Stomach (tissue), 9 donors: ENCODE results near the gene ATRNL1. TPM values are rescaled to one million over a fixed set of nuclear protein-coding genes. Genes with fewer than 3 reads are reported as not detected.

Experiments used
- DNase-seq, 2 donors: peaks; one replicate each; pipeline versions ENCODE4 v3.0.0 to v3.0.0-alpha.2; 2013 to 2019
- H3K27ac ChIP-seq, 5 donors: fragments of 200-600 bp in 4 of 5; sonication (generic) in 4 of 5; one replicate each; pipeline ENCODE4 v1.5.1; 2013 to 2019; ENCODE audit warnings: mild to moderate bottlenecking in 1 of 5, moderate library complexity in 1 of 5
- H3K27me3 ChIP-seq, 3 donors: fragments of 200-600 bp; sonication (generic); one replicate each; pipeline ENCODE4 v1.5.1; 2017 to 2019; ENCODE audit warnings: mixed run types in 1 of 3
- H3K36me3 ChIP-seq, 4 donors: fragments of 200-600 bp; sonication (generic); 1 replicate in 3 of 4; 2 replicates in 1 of 4; pipeline ENCODE4 v1.5.1; 2016 to 2019
- H3K4me1 ChIP-seq, 4 donors: fragments of 200-600 bp; sonication (generic); one replicate each; pipeline ENCODE4 v1.5.1; 2016 to 2019
- H3K4me3 ChIP-seq, 4 donors: fragments of 200-600 bp; sonication (generic) in 3 of 4; one replicate each; pipeline ENCODE4 v1.5.1; 2016 to 2019; ENCODE audit warnings: mild to moderate bottlenecking in 1 of 4
- H3K9me3 ChIP-seq, 4 donors: fragments of 200-600 bp; sonication (generic); one replicate each; pipeline ENCODE4 v1.5.1; 2016 to 2019
- CTCF ChIP-seq, 7 experiments: fragments of 450-650 bp in 4 of 7; fragments of 200-600 bp in 3 of 7; sonication (generic) in 3 of 7; IDR thresholded peaks; one replicate each; pipeline ENCODE4 v1.5.1; 2016 to 2019; ENCODE audit warnings: antibody characterized with exemption in 7 of 7, control low read depth in 2 of 7, mild to moderate bottlenecking in 1 of 7
- EP300 ChIP-seq: sonication (generic); formaldehyde crosslinking; IDR thresholded peaks from one replicate; pipeline ENCODE4 v1.6.1; 2017; ENCODE audit warnings: antibody characterized with exemption
- POLR2A ChIP-seq, 4 donors: fragments of 450-650 bp; IDR thresholded peaks; one replicate each; pipeline ENCODE4 v1.6.1; 2016; ENCODE audit warnings: antibody characterized with exemption in 4 of 4, control low read depth in 2 of 4, mild to moderate bottlenecking in 1 of 4, moderate library complexity in 1 of 4
- POLR2AphosphoS5 ChIP-seq, 3 donors: sonication (generic); formaldehyde crosslinking; IDR thresholded peaks; one replicate each; pipeline ENCODE4 v1.6.1; 2016; ENCODE audit warnings: antibody characterized with exemption in 3 of 3
- WGBS, 5 donors: extraction: QIAGEN DNeasy Blood & Tissue Kit in 3 of 5; methylation state at CpG; one replicate each; pipeline versions ENCODE4 v1.1.5 to v1.1.7; 2013 to 2018; 5-methylcytosine and 5-hydroxymethylcytosine counted together
- intact Hi-C: fragments of 100-400 bp; cut with DNase I; formaldehyde crosslinking; loops from one replicate; pipeline ENCODE4 v1.15.1; 2023; ENCODE audit warnings: low total_unique reads
- polyA plus RNA-seq, 3 donors: library from polyadenylated mRNA; stranded (reverse); fragments of 200-250 nt; gene quantifications; one replicate each; pipeline ENCODE4 v1.2.3, GENCODE V29; 2013
- total RNA-seq, 5 donors: library from RNA; depleted of rRNA; stranded (reverse); fragments of >200 nt; gene quantifications; one replicate each; pipeline versions ENCODE4 v1.1.0 to v1.2.3, GENCODE V29; 2014 to 2016
- donor health status: healthy with polysubstance abuse.
- donor health status: Bipolar disorder and iron deficiency.
- donor health status: healthy.

Gene ATRNL1
- total and polyA plus RNA-seq, 8 donors = 0.12 to 50.7 (median 0.72) TPM; not detected in 1

DNA sequence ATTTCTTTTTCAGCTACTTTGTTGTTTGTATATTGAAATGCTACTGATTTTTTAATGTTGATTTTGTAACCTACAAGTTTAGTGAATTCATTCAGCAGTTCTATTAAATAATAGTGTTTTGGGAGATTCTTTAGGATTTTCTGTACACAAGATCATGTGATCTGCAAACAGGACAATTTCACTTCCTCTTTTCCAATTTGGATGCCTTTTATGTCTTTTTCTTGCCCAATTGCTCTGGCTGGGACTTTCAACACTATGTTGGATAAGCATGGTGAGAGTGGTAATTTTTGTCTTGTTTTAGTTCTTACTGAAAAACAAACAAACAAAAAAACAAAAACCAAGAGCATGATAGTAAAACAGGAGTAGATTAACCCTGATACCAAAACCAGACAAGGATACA is 316.2 kb downstream of the ATRNL1 start:
- intact Hi-C loops = no loop called here
- no peak for TF ChIP-seq EP300
- TF ChIP-seq CTCF (IDR thresholded peaks at IDR 0.05) = no peak
- TF ChIP-seq POLR2A (IDR thresholded peaks at IDR 0.05) = no peak
- TF ChIP-seq POLR2AphosphoS5 (IDR thresholded peaks at IDR 0.05) = no peak
- H3K4me1 ChIP-seq = no peaks in the 10 kb centered on the region
- peaks cover 0 to 12% (median 5%) of the 10 kb centered on the region in 4 donors for H3K9me3 ChIP-seq
- H3K27ac ChIP-seq = no peak overlapping the region
- no peak for DNase-seq
- no peak overlapping the region for H3K4me3 ChIP-seq
- H3K27me3 ChIP-seq = no peaks in the 10 kb centered on the region
- H3K36me3 ChIP-seq = no peaks in the 10 kb centered on the region

GRCh38 chr10:115417585-115418265 is 324.6 kb downstream of the ATRNL1 start:
- Histone ChIP-seq H3K36me3 (no peaks in the 10 kb centered on the region), H3K4me3 (no peak overlapping the region), H3K9me3 (peaks cover 0 to 19% (median 4%) of the 10 kb centered on the region in 4 donors), H3K27ac (no peak overlapping the region), H3K27me3 (no peaks in the 10 kb centered on the region), H3K4me1 (no peaks in the 10 kb centered on the region)
- intact Hi-C loops = no loop called here
- DNase-seq = peak in 1 of 2 donors; percentile 19
- TF ChIP-seq EP300 (no peak), CTCF (IDR thresholded peaks at IDR 0.05) (no peak), POLR2AphosphoS5 (IDR thresholded peaks at IDR 0.05) (no peak), POLR2A (IDR thresholded peaks at IDR 0.05) (no peak)

DNA sequence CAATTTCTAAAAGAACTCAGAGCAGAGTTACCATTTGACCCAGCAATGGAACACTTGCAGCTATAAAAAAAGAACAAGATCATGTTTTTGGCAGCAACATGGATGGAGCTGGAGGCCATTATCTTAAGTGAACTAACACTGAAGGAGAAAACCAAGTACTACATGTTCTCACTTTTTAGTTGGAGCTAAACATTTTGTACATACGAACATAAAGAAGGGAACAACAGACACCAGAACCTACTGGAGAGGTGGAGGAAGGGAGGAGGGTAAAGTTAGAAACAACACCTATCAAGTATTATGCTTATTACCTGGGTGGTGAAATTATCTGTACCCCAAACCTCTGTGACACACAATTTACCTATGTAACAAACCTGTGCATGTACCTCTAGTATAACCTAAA is 329.5 kb downstream of the ATRNL1 start:
- H3K9me3 ChIP-seq = peaks cover 0 to 14% (median under 1%) of the 10 kb centered on the region in 4 donors
- H3K27me3 ChIP-seq = no peaks in the 10 kb centered on the region
- 59 to 86% (median 64%) methylated on average over 1 of the region's 1 CpG for WGBS, 5 donors
- no peaks in the 10 kb centered on the region for H3K36me3 ChIP-seq
- H3K27ac ChIP-seq = no peak overlapping the region
- TF ChIP-seq POLR2AphosphoS5 (IDR thresholded peaks at IDR 0.05) (no peak), CTCF (IDR thresholded peaks at IDR 0.05) (no peak), POLR2A (IDR thresholded peaks at IDR 0.05) (no peak), EP300 (no peak)
- no peaks in the 10 kb centered on the region for H3K4me1 ChIP-seq
- no peak overlapping the region for H3K4me3 ChIP-seq
- DNase-seq = no peak
- intact Hi-C loops = no loop called here

DNA sequence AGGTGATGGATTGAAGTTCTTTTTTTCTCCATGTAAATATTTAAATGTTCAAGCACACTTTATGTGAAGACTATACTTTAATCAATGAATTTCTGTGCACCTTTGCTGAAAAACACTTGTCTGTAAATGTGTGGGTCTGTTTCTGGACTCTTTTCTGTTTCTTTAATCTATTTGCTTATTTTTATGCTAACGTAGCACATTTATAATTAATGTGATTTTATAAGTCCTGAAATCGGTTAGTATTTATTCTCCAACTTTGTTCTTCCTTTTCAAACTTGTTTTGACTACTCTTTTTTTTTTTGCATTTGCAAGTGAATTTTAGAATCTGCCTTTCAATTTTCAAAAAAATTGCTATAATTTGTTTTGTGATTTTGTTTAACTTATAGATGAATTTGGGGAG is 334.4 kb downstream of the ATRNL1 start:
- no peaks in the 10 kb centered on the region for H3K9me3 ChIP-seq
- DNase-seq = no peak

More for the DNA sequence above, 334.4 kb downstream of the ATRNL1 start:
- H3K4me1 ChIP-seq = no peaks in the 10 kb centered on the region
- intact Hi-C loops = no loop called here
- H3K27ac ChIP-seq = no peak overlapping the region
- H3K4me3 ChIP-seq = no peak overlapping the region
- no peaks in the 10 kb centered on the region for H3K36me3 ChIP-seq
- 52 to 85% (median 73%) methylated on average over 2 of the region's 2 CpGs for WGBS, 5 donors
- H3K27me3 ChIP-seq = no peaks in the 10 kb centered on the region
- TF ChIP-seq EP300 (no peak), CTCF (IDR thresholded peaks at IDR 0.05) (no peak), POLR2AphosphoS5 (IDR thresholded peaks at IDR 0.05) (no peak)
